SK-N-SH treated with all-trans-retinoic acid at 6 μM for 48 hours (cell line): ENCODE data around the gene SFI1.
A peak's percentile ranks its signal among the peaks of the same experiment; 100 is the strongest.
"Not testable (repeated sequence)": the region's sequence is repeated elsewhere in the genome, so short reads cannot be mapped to it uniquely, and the experiment has no call there.

ENCODE experiments used
- ATAC-seq: fragments of 200-7000 bp; cut with Tn5 transposase; 3 replicates; pipeline ENCODE4 v1.9.1; 2020; ENCODE audit warnings: mild to moderate bottlenecking, moderate library complexity
- ARNTL ChIP-seq: fragments of 450-650 bp; formaldehyde crosslinking; IDR thresholded peaks from 2 replicates; pipeline ENCODE4 v1.5.0; 2020; ENCODE audit warnings: low read depth, mild to moderate bottlenecking, moderate library complexity, borderline replicate concordance
- BACH2 ChIP-seq: fragments of 250-450 bp; sonication (Bioruptor Pico); IDR thresholded peaks from 2 replicates; pipeline ENCODE4 v1.9.0; 2021; ENCODE audit warnings: mild to moderate bottlenecking, borderline replicate concordance
- CSDC2 ChIP-seq: fragments of 250-450 bp; sonication (Bioruptor Pico); IDR thresholded peaks from 2 replicates; pipeline ENCODE4 v1.5.0; 2020; ENCODE audit warnings: mild to moderate bottlenecking, moderate library complexity
- GLIS3 ChIP-seq: fragments of 250-450 bp; sonication (Bioruptor Pico); IDR thresholded peaks from 2 replicates; pipeline ENCODE4 v1.5.0; 2020; ENCODE audit warnings: mild to moderate bottlenecking, moderate library complexity
- ISL1 ChIP-seq: fragments of 250-450 bp; sonication (Bioruptor Pico); IDR thresholded peaks from 2 replicates; pipeline ENCODE4 v2.1.2; 2022; ENCODE audit warnings: mild to moderate bottlenecking, moderate library complexity
- PPARA ChIP-seq: fragments of 250-450 bp; sonication (Bioruptor Pico); IDR thresholded peaks from 2 replicates; pipeline ENCODE4 v1.5.0; 2020; ENCODE audit warnings: mild to moderate bottlenecking, borderline replicate concordance
- RARB ChIP-seq: fragments of 250-450 bp; sonication (Bioruptor Pico); IDR thresholded peaks from 2 replicates; pipeline ENCODE4 v1.8.0; 2021; ENCODE audit warnings: mild to moderate bottlenecking, moderate library complexity
- SNAI2 ChIP-seq: fragments of 250-450 bp; sonication (Bioruptor Pico); IDR thresholded peaks from 2 replicates; pipeline ENCODE4 v1.5.0; 2020; ENCODE audit warnings: mild to moderate bottlenecking, moderate library complexity
- TCF4 ChIP-seq: fragments of 250-450 bp; sonication (Bioruptor Pico); IDR thresholded peaks from 2 replicates; pipeline ENCODE4 v1.8.0; 2021; ENCODE audit warnings: mild to moderate bottlenecking, moderate library complexity, borderline replicate concordance
- TOX ChIP-seq: fragments of 250-450 bp; sonication (Bioruptor Pico); IDR thresholded peaks from 2 replicates; pipeline ENCODE4 v1.8.0; 2021; ENCODE audit warnings: mild to moderate bottlenecking, moderate library complexity, borderline replicate concordance
- ZFP3 ChIP-seq: fragments of 250-450 bp; sonication (Bioruptor Pico); IDR thresholded peaks from 2 replicates; pipeline ENCODE4 v1.5.0; 2020; ENCODE audit warnings: mild to moderate bottlenecking, moderate library complexity
- ZNF8 ChIP-seq: fragments of 450-650 bp; formaldehyde crosslinking; IDR thresholded peaks from 2 replicates; pipeline ENCODE4 v1.5.0; 2020; ENCODE audit warnings: mild to moderate bottlenecking, moderate library complexity
- TF ChIP-seq, protein P1 (sequence below): fragments of 250-450 bp; sonication (Bioruptor Pico); IDR thresholded peaks from 2 replicates; pipeline ENCODE4 v1.5.0; 2020; ENCODE audit warnings: mild to moderate bottlenecking, moderate library complexity
- TF ChIP-seq, protein P2 (sequence below): fragments of 250-450 bp; sonication (Bioruptor Pico); IDR thresholded peaks from 2 replicates; pipeline ENCODE4 v1.5.1; 2020; ENCODE audit warnings: low read depth, mild to moderate bottlenecking, moderate library complexity
- TF ChIP-seq, protein P3 (sequence below): fragments of 250-450 bp; sonication (Bioruptor Pico); IDR thresholded peaks from 2 replicates; pipeline ENCODE4 v1.8.0; 2021; ENCODE audit warnings: low read depth, mild to moderate bottlenecking, moderate library complexity, borderline replicate concordance
- TF ChIP-seq, protein P4 (sequence below): fragments of 250-450 bp; sonication (Bioruptor Pico); IDR thresholded peaks from 2 replicates; pipeline ENCODE4 v1.5.1; 2021; ENCODE audit warnings: mild to moderate bottlenecking, moderate library complexity
- TF ChIP-seq, protein P5 (sequence below): fragments of 250-450 bp; sonication (Bioruptor Pico); IDR thresholded peaks from 2 replicates; pipeline ENCODE4 v1.8.0; 2020; ENCODE audit warnings: mild to moderate bottlenecking, moderate library complexity, borderline replicate concordance

Gene SFI1

DNA sequence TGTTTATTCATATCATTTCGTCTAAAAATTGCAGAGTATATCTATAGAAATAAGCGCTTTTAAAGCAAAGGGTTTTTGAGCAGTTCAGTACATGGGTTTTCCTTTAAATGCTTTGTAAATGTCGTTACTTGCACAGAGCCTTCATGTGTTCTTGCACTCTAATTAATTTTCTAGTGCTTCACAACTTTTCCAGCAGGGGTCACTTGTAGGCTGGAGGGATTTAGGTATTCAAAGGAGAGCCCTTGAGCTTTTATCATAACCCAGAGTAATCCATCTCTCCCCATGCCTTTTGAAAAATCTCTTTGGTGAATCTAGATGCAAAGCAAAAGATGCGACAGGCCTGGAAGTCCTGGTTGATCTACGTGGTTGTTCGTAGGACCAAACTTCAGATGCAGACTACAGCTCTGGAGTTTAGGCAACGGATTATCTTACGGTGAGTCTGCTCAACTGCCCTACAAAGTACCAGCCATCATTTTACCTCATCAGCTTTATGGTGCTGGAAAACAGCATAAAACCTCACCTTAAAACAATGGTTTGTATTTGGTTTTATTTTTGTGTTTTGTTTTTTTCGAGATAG is 60.4 kb downstream of the SFI1 start:
- no peak for TF ChIP-seq ZFP3 (CRISPR knock-in tag)
- ATAC-seq: peak; percentile 49

DNA sequence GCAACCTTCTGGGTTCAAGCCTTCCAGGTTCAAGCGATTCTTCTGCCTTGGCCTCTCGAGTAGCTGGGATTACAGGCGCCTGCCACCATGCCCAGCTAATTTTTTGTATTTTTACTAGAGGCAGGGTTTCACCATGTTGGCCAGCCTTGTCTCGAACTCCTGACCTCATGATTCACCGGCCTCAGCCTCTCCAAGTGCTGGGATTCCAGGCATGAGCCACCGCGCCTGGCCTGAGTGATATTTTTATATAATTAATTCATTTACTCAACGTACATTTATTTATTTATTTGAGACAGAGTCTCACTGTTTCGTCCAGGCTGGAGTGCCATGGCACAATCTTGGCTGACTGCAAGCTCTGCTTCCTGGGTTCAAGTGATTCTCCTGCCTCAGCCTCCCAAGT is 62.2 kb downstream of the SFI1 start:
- not testable (repeated sequence) for ATAC-seq

DNA sequence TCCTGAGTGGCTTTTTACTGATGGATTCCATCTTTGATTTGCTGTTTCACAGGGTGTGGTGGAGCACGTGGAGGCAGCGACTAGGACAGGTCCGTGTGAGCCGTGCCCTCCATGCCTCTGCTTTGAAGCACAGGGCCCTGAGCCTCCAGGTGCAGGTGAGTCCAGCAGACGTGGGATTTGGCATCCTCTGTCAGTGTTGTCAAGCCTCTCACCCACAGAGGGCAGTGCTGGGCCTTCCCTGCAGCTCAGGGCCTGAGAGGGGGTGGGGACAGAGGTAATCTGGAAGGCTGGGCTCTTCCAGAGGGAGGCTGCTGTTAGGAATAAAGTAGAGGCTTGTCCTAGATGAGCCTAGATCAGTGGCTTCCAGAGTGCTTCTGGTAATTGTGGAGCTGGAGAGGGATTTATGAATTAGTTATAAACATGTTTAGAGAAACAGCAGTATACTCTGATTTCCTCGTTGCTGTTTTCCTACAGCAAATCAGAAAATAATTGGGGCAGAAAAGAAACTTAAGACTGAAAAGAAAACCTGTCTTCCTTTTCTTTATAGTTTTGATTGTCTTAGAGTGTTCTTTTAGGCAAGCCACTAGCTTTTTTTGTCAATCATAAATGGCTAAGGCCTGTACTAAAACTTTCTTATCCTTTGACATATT is 65.0 kb downstream of the SFI1 start:
- no peak for TF ChIP-seq ZFP3 (CRISPR knock-in tag)
- peak; percentile 99 for ATAC-seq

DNA sequence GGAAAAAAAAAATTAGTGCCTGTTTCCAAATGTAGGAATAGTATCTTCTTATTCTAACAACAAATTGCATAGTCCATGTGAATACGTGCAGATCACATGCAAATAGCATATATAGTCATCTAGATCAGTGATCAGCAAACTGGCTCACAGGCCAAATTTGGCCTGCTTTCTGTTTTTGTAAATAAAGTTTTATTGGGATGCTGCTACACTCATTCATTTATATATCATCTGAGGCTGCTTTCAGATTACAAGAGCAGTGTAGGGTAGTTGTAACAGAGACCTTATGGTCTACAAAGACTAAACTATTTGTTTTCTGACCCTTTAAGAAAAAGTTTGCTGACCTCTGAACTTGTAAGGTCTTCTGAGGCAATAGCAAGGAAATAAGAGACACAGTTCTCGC is 65.6 kb downstream of the SFI1 start:
- no peak for ATAC-seq
- TF ChIP-seq PPARA: no peak
- no peak for TF ChIP-seq TCF4 (CRISPR knock-in tag)
- TF ChIP-seq ARNTL (CRISPR knock-in tag): no peak
- TF ChIP-seq, protein P1, sequence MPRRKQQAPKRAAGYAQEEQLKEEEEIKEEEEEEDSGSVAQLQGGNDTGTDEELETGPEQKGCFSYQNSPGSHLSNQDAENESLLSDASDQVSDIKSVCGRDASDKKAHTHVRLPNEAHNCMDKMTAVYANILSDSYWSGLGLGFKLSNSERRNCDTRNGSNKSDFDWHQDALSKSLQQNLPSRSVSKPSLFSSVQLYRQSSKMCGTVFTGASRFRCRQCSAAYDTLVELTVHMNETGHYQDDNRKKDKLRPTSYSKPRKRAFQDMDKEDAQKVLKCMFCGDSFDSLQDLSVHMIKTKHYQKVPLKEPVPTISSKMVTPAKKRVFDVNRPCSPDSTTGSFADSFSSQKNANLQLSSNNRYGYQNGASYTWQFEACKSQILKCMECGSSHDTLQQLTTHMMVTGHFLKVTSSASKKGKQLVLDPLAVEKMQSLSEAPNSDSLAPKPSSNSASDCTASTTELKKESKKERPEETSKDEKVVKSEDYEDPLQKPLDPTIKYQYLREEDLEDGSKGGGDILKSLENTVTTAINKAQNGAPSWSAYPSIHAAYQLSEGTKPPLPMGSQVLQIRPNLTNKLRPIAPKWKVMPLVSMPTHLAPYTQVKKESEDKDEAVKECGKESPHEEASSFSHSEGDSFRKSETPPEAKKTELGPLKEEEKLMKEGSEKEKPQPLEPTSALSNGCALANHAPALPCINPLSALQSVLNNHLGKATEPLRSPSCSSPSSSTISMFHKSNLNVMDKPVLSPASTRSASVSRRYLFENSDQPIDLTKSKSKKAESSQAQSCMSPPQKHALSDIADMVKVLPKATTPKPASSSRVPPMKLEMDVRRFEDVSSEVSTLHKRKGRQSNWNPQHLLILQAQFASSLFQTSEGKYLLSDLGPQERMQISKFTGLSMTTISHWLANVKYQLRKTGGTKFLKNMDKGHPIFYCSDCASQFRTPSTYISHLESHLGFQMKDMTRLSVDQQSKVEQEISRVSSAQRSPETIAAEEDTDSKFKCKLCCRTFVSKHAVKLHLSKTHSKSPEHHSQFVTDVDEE (CRISPR knock-in tag): no peak
- no peak for TF ChIP-seq TOX (CRISPR knock-in tag)
- no peak for TF ChIP-seq CSDC2 (CRISPR knock-in tag)
- TF ChIP-seq, protein P2, sequence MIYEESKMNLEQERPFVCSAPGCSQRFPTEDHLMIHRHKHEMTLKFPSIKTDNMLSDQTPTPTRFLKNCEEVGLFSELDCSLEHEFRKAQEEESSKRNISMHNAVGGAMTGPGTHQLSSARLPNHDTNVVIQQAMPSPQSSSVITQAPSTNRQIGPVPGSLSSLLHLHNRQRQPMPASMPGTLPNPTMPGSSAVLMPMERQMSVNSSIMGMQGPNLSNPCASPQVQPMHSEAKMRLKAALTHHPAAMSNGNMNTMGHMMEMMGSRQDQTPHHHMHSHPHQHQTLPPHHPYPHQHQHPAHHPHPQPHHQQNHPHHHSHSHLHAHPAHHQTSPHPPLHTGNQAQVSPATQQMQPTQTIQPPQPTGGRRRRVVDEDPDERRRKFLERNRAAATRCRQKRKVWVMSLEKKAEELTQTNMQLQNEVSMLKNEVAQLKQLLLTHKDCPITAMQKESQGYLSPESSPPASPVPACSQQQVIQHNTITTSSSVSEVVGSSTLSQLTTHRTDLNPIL (CRISPR knock-in tag): no peak
- TF ChIP-seq, protein P3, sequence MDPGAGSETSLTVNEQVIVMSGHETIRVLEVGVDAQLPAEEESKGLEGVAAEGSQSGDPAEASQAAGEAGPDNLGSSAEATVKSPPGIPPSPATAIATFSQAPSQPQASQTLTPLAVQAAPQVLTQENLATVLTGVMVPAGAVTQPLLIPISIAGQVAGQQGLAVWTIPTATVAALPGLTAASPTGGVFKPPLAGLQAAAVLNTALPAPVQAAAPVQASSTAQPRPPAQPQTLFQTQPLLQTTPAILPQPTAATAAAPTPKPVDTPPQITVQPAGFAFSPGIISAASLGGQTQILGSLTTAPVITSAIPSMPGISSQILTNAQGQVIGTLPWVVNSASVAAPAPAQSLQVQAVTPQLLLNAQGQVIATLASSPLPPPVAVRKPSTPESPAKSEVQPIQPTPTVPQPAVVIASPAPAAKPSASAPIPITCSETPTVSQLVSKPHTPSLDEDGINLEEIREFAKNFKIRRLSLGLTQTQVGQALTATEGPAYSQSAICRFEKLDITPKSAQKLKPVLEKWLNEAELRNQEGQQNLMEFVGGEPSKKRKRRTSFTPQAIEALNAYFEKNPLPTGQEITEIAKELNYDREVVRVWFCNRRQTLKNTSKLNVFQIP (CRISPR knock-in tag): no peak
- TF ChIP-seq, protein P4, sequence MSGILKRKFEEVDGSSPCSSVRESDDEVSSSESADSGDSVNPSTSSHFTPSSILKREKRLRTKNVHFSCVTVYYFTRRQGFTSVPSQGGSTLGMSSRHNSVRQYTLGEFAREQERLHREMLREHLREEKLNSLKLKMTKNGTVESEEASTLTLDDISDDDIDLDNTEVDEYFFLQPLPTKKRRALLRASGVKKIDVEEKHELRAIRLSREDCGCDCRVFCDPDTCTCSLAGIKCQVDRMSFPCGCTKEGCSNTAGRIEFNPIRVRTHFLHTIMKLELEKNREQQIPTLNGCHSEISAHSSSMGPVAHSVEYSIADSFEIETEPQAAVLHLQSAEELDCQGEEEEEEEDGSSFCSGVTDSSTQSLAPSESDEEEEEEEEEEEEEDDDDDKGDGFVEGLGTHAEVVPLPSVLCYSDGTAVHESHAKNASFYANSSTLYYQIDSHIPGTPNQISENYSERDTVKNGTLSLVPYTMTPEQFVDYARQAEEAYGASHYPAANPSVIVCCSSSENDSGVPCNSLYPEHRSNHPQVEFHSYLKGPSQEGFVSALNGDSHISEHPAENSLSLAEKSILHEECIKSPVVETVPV (CRISPR knock-in tag): no peak
- no peak for TF ChIP-seq ZNF8 (CRISPR knock-in tag)
- TF ChIP-seq ISL1 (CRISPR knock-in tag): no peak
- no peak for TF ChIP-seq BACH2 (CRISPR knock-in tag)
- no peak for TF ChIP-seq SNAI2
- no peak for TF ChIP-seq RARB (CRISPR knock-in tag)

DNA sequence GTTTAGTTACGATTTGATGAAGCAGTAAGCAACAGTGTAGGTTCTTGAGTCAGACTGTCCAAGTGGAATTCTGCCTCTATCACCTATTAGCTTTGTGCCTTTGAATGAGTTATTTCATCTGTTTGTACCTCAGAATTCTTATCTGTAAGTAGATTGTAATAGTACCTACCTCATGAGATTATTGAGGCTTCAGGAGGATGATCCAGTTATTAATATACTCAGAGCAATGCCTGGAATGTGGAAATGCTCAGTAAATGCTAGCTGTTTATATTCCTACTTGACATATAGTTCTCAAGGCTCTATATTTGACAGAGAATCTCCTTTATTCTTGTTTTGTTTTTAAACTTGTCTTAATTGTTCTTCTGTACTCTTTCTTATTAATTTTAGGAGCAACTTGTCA is 70.1 kb downstream of the SFI1 start:
- TF ChIP-seq GLIS3 (CRISPR knock-in tag) (no peak), ISL1 (CRISPR knock-in tag) (peak; percentile 65), TCF4 (CRISPR knock-in tag) (no peak), RARB (CRISPR knock-in tag) (no peak)
- TF ChIP-seq, protein P5, sequence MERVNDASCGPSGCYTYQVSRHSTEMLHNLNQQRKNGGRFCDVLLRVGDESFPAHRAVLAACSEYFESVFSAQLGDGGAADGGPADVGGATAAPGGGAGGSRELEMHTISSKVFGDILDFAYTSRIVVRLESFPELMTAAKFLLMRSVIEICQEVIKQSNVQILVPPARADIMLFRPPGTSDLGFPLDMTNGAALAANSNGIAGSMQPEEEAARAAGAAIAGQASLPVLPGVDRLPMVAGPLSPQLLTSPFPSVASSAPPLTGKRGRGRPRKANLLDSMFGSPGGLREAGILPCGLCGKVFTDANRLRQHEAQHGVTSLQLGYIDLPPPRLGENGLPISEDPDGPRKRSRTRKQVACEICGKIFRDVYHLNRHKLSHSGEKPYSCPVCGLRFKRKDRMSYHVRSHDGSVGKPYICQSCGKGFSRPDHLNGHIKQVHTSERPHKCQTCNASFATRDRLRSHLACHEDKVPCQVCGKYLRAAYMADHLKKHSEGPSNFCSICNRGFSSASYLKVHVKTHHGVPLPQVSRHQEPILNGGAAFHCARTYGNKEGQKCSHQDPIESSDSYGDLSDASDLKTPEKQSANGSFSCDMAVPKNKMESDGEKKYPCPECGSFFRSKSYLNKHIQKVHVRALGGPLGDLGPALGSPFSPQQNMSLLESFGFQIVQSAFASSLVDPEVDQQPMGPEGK: no peak
- TF ChIP-seq, protein P1 (CRISPR knock-in tag): no peak

More for the DNA sequence above, 70.1 kb downstream of the SFI1 start:
- peak; percentile 72 for ATAC-seq
